Measurements from ENCODE around the gene ZNF628. TPM values are rescaled to one million over a fixed set of nuclear protein-coding genes. Genes with fewer than 3 reads are reported as not detected.
"Not testable (repeated sequence)": the region's sequence is repeated elsewhere in the genome, so short reads cannot be mapped to it uniquely, and the experiment has no call there.

The ZNF628 gene
- total RNA-seq, 1 donor from 2014 or later, result 5.7 TPM

- ATAC-seq, result no peak
- intact Hi-C loops (cut with DNase I), result no loop called here
- DNase-seq (ENCODE audit: missing footprints), result peak; percentile 55
Measured at GRCh38 chr19:55489711-55490477, 13.5 kb downstream of the ZNF628 start.

- intact Hi-C loops (cut with DNase I), result no loop called here
- peak; percentile 53 for DNase-seq (ENCODE audit: missing footprints)
- no peak for ATAC-seq
Measured at GRCh38 chr19:55490478-55491432, 14.3 kb downstream of the ZNF628 start.

- DNase-seq (ENCODE audit: missing footprints), result peak; percentile 62
- intact Hi-C loops (cut with DNase I), result no loop called here
- no peak for ATAC-seq
Measured at GRCh38 chr19:55491546-55492360, 15.3 kb downstream of the ZNF628 start.

GRCh38 chr19:55492362-55492944 is 16.0 kb downstream of the ZNF628 start:
- DNase-seq (ENCODE audit: missing footprints) (peak; percentile 33), ATAC-seq (no peak)
- intact Hi-C loops (cut with DNase I), result no loop called here

- intact Hi-C loops (cut with DNase I), result no loop called here
- ATAC-seq (peak; percentile 2), DNase-seq (ENCODE audit: missing footprints) (peak; percentile 40)
Measured at GRCh38 chr19:55493052-55493644, 16.7 kb downstream of the ZNF628 start.

GRCh38 chr19:55493645-55494171 is 17.3 kb downstream of the ZNF628 start:
- intact Hi-C loops (cut with DNase I), result no loop called here
- DNase-seq (ENCODE audit: missing footprints) (peak; percentile 64), ATAC-seq (peak; percentile 3)

GRCh38 chr19:55494172-55494761 is 17.9 kb downstream of the ZNF628 start:
- peak; percentile 86 for DNase-seq (ENCODE audit: missing footprints)
- peak; percentile 73 for ATAC-seq
- intact Hi-C loops (cut with DNase I), result no loop called here

- DNase-seq (ENCODE audit: missing footprints) (peak; percentile 20), ATAC-seq (no peak)
- intact Hi-C loops (cut with DNase I), result no loop called here
Measured at GRCh38 chr19:55495646-55496349, 19.4 kb downstream of the ZNF628 start.

GRCh38 chr19:55496820-55497219 is 20.4 kb downstream of the ZNF628 start:
- peak; percentile 37 for DNase-seq (ENCODE audit: missing footprints)
- intact Hi-C loops (cut with DNase I); ATAC-seq: not testable (repeated sequence)

GRCh38 chr19:55497763-55498162 is 21.3 kb downstream of the ZNF628 start:
- intact Hi-C loops (cut with DNase I), result no loop called here
- no peak for ATAC-seq
- DNase-seq (ENCODE audit: missing footprints), result peak; percentile 65

- no peak for DNase-seq (ENCODE audit: missing footprints)
- no peak for ATAC-seq
- intact Hi-C loops (cut with DNase I), result no loop called here
Measured at GRCh38 chr19:55498246-55498840, 21.9 kb downstream of the ZNF628 start.

GRCh38 chr19:55500368-55500952 is 24.0 kb downstream of the ZNF628 start:
- intact Hi-C loops (cut with DNase I), result loop anchor here (5.0 kb wide), 1 partner anchor 208 kb away; no protein-coding TSS in a partner anchor
- DNase-seq (ENCODE audit: missing footprints) (no peak), ATAC-seq (no peak)

GRCh38 chr19:55502197-55502952 is 26.0 kb downstream of the ZNF628 start:
- intact Hi-C loops (cut with DNase I), result loop anchor here (5.0 kb wide), 1 partner anchor 210 kb away; no protein-coding TSS in a partner anchor
- no peak for DNase-seq (ENCODE audit: missing footprints)
- ATAC-seq, result no peak

- DNase-seq (ENCODE audit: missing footprints), result no peak
- intact Hi-C loops (cut with DNase I), result loop anchor here (5.0 kb wide), 1 partner anchor 211 kb away; no protein-coding TSS in a partner anchor
- ATAC-seq, result no peak
Measured at GRCh38 chr19:55503157-55503501, 26.7 kb downstream of the ZNF628 start.

GRCh38 chr19:55503502-55504251 is 27.3 kb downstream of the ZNF628 start:
- intact Hi-C loops (cut with DNase I), result loop anchor here (2.0 to 5.0 kb wide), 3 partner anchors 37 to 363 kb away; no protein-coding TSS in a partner anchor
- DNase-seq (ENCODE audit: missing footprints) (peak; percentile 95), ATAC-seq (peak; percentile 95)

All from Right ventricle myocardium inferior (tissue), 1 donor.